Activated CD8-positive, alpha-beta memory T cell treated with anti-CD3 and anti-CD28 coated beads for 24 hours (primary cell): Measurements from ENCODE around the gene TMCC2.
A peak's percentile ranks its signal among the peaks of the same experiment; 100 is the strongest.
"Not testable (repeated sequence)": the region's sequence is repeated elsewhere in the genome, so short reads cannot be mapped to it uniquely, and the experiment has no call there.

ENCODE experiments used
- DNase-seq: peaks from one replicate; pipeline ENCODE4 v3.0.0-alpha.2; 2020

The TMCC2 gene

GRCh38 chr1:205227584-205228013 is at the start of gene TMCC2:
TMCC2 (plus strand) TSS chr1:205227946; CDS start chr1:205228565, 619 bp downstream.
- DNase-seq, result peak; percentile 92

GRCh38 chr1:205179842-205180241 is 47.9 kb upstream of the TMCC2 start:
- DNase-seq, result no peak

GRCh38 chr1:205180331-205180730 is 47.4 kb upstream of the TMCC2 start:
- not testable (repeated sequence) for DNase-seq

- no peak for DNase-seq
These were observed 44.8 kb upstream of the TMCC2 start for GRCh38 chr1:205182930-205183329.

- DNase-seq, result no peak
These were observed 43.9 kb upstream of the TMCC2 start for GRCh38 chr1:205183676-205184335.

- no peak for DNase-seq
These were observed 41.6 kb upstream of the TMCC2 start for GRCh38 chr1:205186191-205186590.

- no peak for DNase-seq
These were observed 40.3 kb upstream of the TMCC2 start for GRCh38 chr1:205187420-205187819.

- no peak for DNase-seq
These were observed 39.6 kb upstream of the TMCC2 start for GRCh38 chr1:205188098-205188497.

GRCh38 chr1:205188596-205188995 is 39.1 kb upstream of the TMCC2 start:
- DNase-seq, result no peak

- no peak for DNase-seq
These were observed 38.6 kb upstream of the TMCC2 start for GRCh38 chr1:205189131-205189530.

- DNase-seq, result no peak
These were observed 36.7 kb upstream of the TMCC2 start for GRCh38 chr1:205190845-205191577.

- no peak for DNase-seq
These were observed 36.1 kb upstream of the TMCC2 start for GRCh38 chr1:205191622-205192021.

GRCh38 chr1:205192287-205192686 is 35.5 kb upstream of the TMCC2 start:
- DNase-seq, result no peak

GRCh38 chr1:205199090-205199930 is 28.4 kb upstream of the TMCC2 start:
- peak; percentile 72 for DNase-seq

- peak; percentile 64 for DNase-seq
These were observed 27.8 kb upstream of the TMCC2 start for GRCh38 chr1:205199931-205200299.

GRCh38 chr1:205204552-205204951 is 23.2 kb upstream of the TMCC2 start:
- no peak for DNase-seq

- DNase-seq, result no peak
These were observed 22.7 kb upstream of the TMCC2 start for GRCh38 chr1:205205055-205205454.

- no peak for DNase-seq
These were observed 18.9 kb upstream of the TMCC2 start for GRCh38 chr1:205208811-205209210.

- DNase-seq, result no peak
These were observed 17.0 kb upstream of the TMCC2 start for GRCh38 chr1:205210756-205211168.

- DNase-seq, result peak; percentile 95
These were observed 16.4 kb upstream of the TMCC2 start, which contains the start of gene DSTYK for GRCh38 chr1:205211169-205211838. DSTYK (minus strand) TSS chr1:205211702; CDS start chr1:205211535, 167 bp downstream.

GRCh38 chr1:205211839-205212536 is 15.8 kb upstream of the TMCC2 start:
- DNase-seq, result no peak

- no peak for DNase-seq
These were observed 13.0 kb upstream of the TMCC2 start for GRCh38 chr1:205214756-205215155.
